IMR-90 (cell line): ENCODE results near the gene NUDT6. TPM values are rescaled to one million over a fixed set of nuclear protein-coding genes. Genes with fewer than 3 reads are reported as not detected.

Experiments used
- ATAC-seq: fragments of 200-7000 bp; cut with Tn5 transposase; 2 replicates; pipeline ENCODE4 v1.9.1; 2020; ENCODE audit warnings: low read depth, mild to moderate bottlenecking, moderate library complexity
- BruUV-seq: library from RNA; stranded (reverse); fragments of 400-500 nt; replicated peaks from 2 replicates; lab custom pipeline; 2021; lab: Mats Ljungman, UMichigan
- CTCF ChIA-PET: fragments of 300-600 bp; formaldehyde crosslinking; extraction: SDS; loops from one replicate; lab custom pipeline; 2021; ENCODE audit warnings: antibody characterized with exemption; lab: Yijun Ruan, JAX
- POLR2A ChIA-PET: fragments of 300-600 bp; sonication (Branson Sonifier 250); formaldehyde crosslinking; loops from one replicate; lab custom pipeline; 2022; ENCODE audit warnings: antibody characterized with exemption; ENCODE audit not compliant: unreplicated experiment; lab: Charles Lee
- DNase-seq: peaks from one replicate; pipeline ENCODE4 v3.0.0; 2013
- H2AFZ ChIP-seq: replicated peaks from 2 replicates; pipeline ENCODE3; 2013; ENCODE audit warnings: low read length, mild to moderate bottlenecking; ENCODE audit not compliant: poor library complexity
- H2AK5ac ChIP-seq: 2 replicates; pipeline ENCODE4 v1.6.1; 2013; ENCODE audit warnings: low read depth, low read length, inconsistent platforms
- H2AK9ac ChIP-seq: replicated peaks from 2 replicates; pipeline ENCODE3; 2013; ENCODE audit warnings: mild to moderate bottlenecking, low read depth, low read length, moderate library complexity; ENCODE audit not compliant: poor library complexity
- H2BK120ac ChIP-seq: 2 replicates; pipeline ENCODE4 v1.6.1; 2013; ENCODE audit warnings: low read depth, low read length, inconsistent platforms
- H2BK15ac ChIP-seq: 3 replicates; pipeline ENCODE4 v1.6.1; 2013; ENCODE audit warnings: low read depth, low read length, inconsistent platforms
- H2BK20ac ChIP-seq: 2 replicates; pipeline ENCODE4 v1.6.1; 2013; ENCODE audit warnings: low read depth, mild to moderate bottlenecking, inconsistent platforms, low read length, moderate library complexity
- H2BK5ac ChIP-seq: 2 replicates; pipeline ENCODE4 v1.6.1; 2013; ENCODE audit warnings: mild to moderate bottlenecking, low read depth, low read length, inconsistent platforms; ENCODE audit not compliant: poor library complexity, severe bottlenecking
- H3K14ac ChIP-seq: replicated peaks from 2 replicates; pipeline ENCODE4 v1.6.1; 2013; ENCODE audit warnings: low read depth, low read length, inconsistent platforms
- H3K18ac ChIP-seq: 2 replicates; pipeline ENCODE4 v1.6.1; 2013; ENCODE audit warnings: low read depth, low read length, control low read depth
- H3K23ac ChIP-seq: 2 replicates; pipeline ENCODE4 v1.6.1; 2013; ENCODE audit warnings: low read depth, low read length, inconsistent platforms
- H3K27ac ChIP-seq: 2 replicates; pipeline ENCODE4 v1.5.1; 2013; ENCODE audit warnings: mild to moderate bottlenecking, control low read depth, low read length; ENCODE audit not compliant: insufficient read depth
- H3K27me3 ChIP-seq: 2 replicates; pipeline ENCODE4 v1.6.1; 2013; ENCODE audit warnings: low read length; ENCODE audit not compliant: control insufficient read depth, insufficient read depth
- H3K36me3 ChIP-seq: 2 replicates; pipeline ENCODE4 v1.6.1; 2013; ENCODE audit warnings: low read length, mixed read lengths; ENCODE audit not compliant: control insufficient read depth, insufficient read depth
- H3K4ac ChIP-seq: 2 replicates; pipeline ENCODE4 v1.6.1; 2013; ENCODE audit warnings: low read depth, low read length, inconsistent platforms
- H3K4me1 ChIP-seq: 2 replicates; pipeline ENCODE4 v1.6.1; 2013; ENCODE audit warnings: low read length, mixed read lengths; ENCODE audit not compliant: control insufficient read depth, insufficient read depth
- H3K4me2 ChIP-seq: 2 replicates; pipeline ENCODE4 v1.6.1; 2013; ENCODE audit warnings: low read depth, mild to moderate bottlenecking, control low read depth, low read length, moderate library complexity
- H3K4me3 ChIP-seq: 2 replicates; pipeline ENCODE4 v1.5.1; 2013; ENCODE audit warnings: low read depth, mild to moderate bottlenecking, control low read depth, low read length, moderate library complexity; ENCODE audit not compliant: insufficient read depth
- H3K56ac ChIP-seq: 2 replicates; pipeline ENCODE4 v1.6.1; 2013; ENCODE audit warnings: low read length, inconsistent platforms; ENCODE audit not compliant: insufficient read depth; ENCODE audit errors: extremely low read depth
- H3K79me1 ChIP-seq, 2 experiments: 2 replicates each; pipeline ENCODE4 v1.6.1; 2013; ENCODE audit warnings: low read length in 2 of 2, inconsistent platforms in 1 of 2, low read depth in 1 of 2
- H3K9ac ChIP-seq: 2 replicates; pipeline ENCODE4 v1.6.1; 2013; ENCODE audit warnings: low read depth, low read length, control low read depth
- H3K9me1 ChIP-seq: 2 replicates; pipeline ENCODE4 v1.6.1; 2013; ENCODE audit warnings: low read length, inconsistent platforms; ENCODE audit not compliant: insufficient read depth
- H3K9me3 ChIP-seq: 2 replicates; pipeline ENCODE4 v1.6.1; 2013; ENCODE audit warnings: low read length; ENCODE audit not compliant: control insufficient read depth, insufficient read depth
- H4K20me1 ChIP-seq: 2 replicates; pipeline ENCODE4 v1.6.1; 2013; ENCODE audit warnings: low read length, inconsistent platforms; ENCODE audit not compliant: insufficient read depth
- H4K5ac ChIP-seq: 2 replicates; pipeline ENCODE4 v1.6.1; 2013; ENCODE audit warnings: mild to moderate bottlenecking, low read depth, low read length, control low read depth
- H4K8ac ChIP-seq, 2 experiments: 2 replicates each; pipeline ENCODE4 v1.6.1; 2013; ENCODE audit warnings: low read depth in 2 of 2, low read length in 2 of 2, control low read depth in 1 of 2, inconsistent platforms in 1 of 2
- H4K91ac ChIP-seq: 2 replicates; pipeline ENCODE4 v1.6.1; 2013; ENCODE audit warnings: low read depth, low read length, inconsistent platforms; ENCODE audit not compliant: insufficient read depth
- BHLHE40 ChIP-seq: fragments of 150-350 bp; IDR thresholded peaks from 2 replicates; pipeline ENCODE4 v1.6.1; 2016; ENCODE audit warnings: mild to moderate bottlenecking, low read depth, low read length
- CEBPB ChIP-seq: IDR thresholded peaks from 2 replicates; pipeline ENCODE4 v1.6.1; 2012; ENCODE audit warnings: low read depth, low read length, improper control_type of control experiment
- CHD1 ChIP-seq: IDR thresholded peaks from 2 replicates; pipeline ENCODE4 v1.6.1; 2012; ENCODE audit warnings: low read depth, low read length, improper control_type of control experiment
- CTCF ChIP-seq: conservative IDR thresholded peaks from 2 replicates; pipeline ENCODE4 v1.5.1; 2012; ENCODE audit warnings: mild to moderate bottlenecking, low read depth, low read length, improper control_type of control experiment
- ELK1 ChIP-seq: fragments of 150-350 bp; IDR thresholded peaks from 2 replicates; pipeline ENCODE4 v1.6.1; 2016; ENCODE audit warnings: low read depth, mild to moderate bottlenecking, low read length, moderate library complexity, borderline replicate concordance
- FOS ChIP-seq: fragments of 150-350 bp; IDR thresholded peaks from 2 replicates; pipeline ENCODE4 v1.6.1; 2016; ENCODE audit warnings: low read depth, low read length
- MAFK ChIP-seq: IDR thresholded peaks from 2 replicates; pipeline ENCODE4 v1.6.1; 2012; ENCODE audit warnings: low read depth, low read length, improper control_type of control experiment
- MAZ ChIP-seq: IDR thresholded peaks from 2 replicates; pipeline ENCODE4 v1.6.1; 2012; ENCODE audit warnings: low read depth, mild to moderate bottlenecking, low read length, improper control_type of control experiment, moderate library complexity, borderline replicate concordance
- MXI1 ChIP-seq: IDR thresholded peaks from 2 replicates; pipeline ENCODE4 v1.6.1; 2012; ENCODE audit warnings: low read depth, mild to moderate bottlenecking, low read length, moderate library complexity, borderline replicate concordance
- NFE2L2 ChIP-seq: fragments of 150-350 bp; IDR thresholded peaks from 2 replicates; pipeline ENCODE4 v1.6.1; 2016; ENCODE audit warnings: low read depth, mild to moderate bottlenecking, low read length
- POLR2A ChIP-seq: IDR thresholded peaks from 2 replicates; pipeline ENCODE4 v1.6.1; 2012; ENCODE audit warnings: mild to moderate bottlenecking, low read depth, low read length
- RAD21 ChIP-seq: IDR thresholded peaks from 2 replicates; pipeline ENCODE4 v1.6.1; 2012; ENCODE audit warnings: low read length, improper control_type of control experiment
- RCOR1 ChIP-seq: IDR thresholded peaks from 2 replicates; pipeline ENCODE4 v1.6.1; 2012; ENCODE audit warnings: mild to moderate bottlenecking, low read length, improper control_type of control experiment; ENCODE audit not compliant: insufficient replicate concordance
- RFX5 ChIP-seq: IDR thresholded peaks from 2 replicates; pipeline ENCODE4 v1.8.0; 2012; ENCODE audit warnings: low read depth, mild to moderate bottlenecking, low read length, moderate library complexity
- SMC3 ChIP-seq: fragments of 150-350 bp; IDR thresholded peaks from 2 replicates; pipeline ENCODE4 v1.6.1; 2016; ENCODE audit warnings: low read depth, mild to moderate bottlenecking, antibody characterized with exemption, low read length, moderate library complexity
- USF2 ChIP-seq: fragments of 150-350 bp; IDR thresholded peaks from 2 replicates; pipeline ENCODE4 v1.6.1; 2017; ENCODE audit warnings: mild to moderate bottlenecking, antibody characterized with exemption, low read length, low read depth
- dilution Hi-C: fragments of 300-500 bp; cut with HindIII; formaldehyde crosslinking; loops from one replicate; pipeline ENCODE4 v1.14.3; 2018; ENCODE audit warnings: low sequenced_read_pairs; ENCODE audit not compliant: unreplicated experiment
- in situ Hi-C: fragments of 300-500 bp; cut with MboI; formaldehyde crosslinking; loops from 3 replicates; pipeline ENCODE4 v1.14.3; 2019; ENCODE audit warnings: low sequenced_read_pairs, inconsistent platforms, mixed read lengths
- intact Hi-C: fragments of 100-400 bp; cut with micrococcal nuclease; formaldehyde crosslinking; loops from 2 replicates; pipeline ENCODE4 v1.10.0; 2022
- polyA plus RNA-seq, 3 experiments: library from polyadenylated mRNA; depleted of rRNA; stranded (reverse); fragments of >200 nt; gene quantifications; 2 replicates each; pipeline ENCODE4 v1.2.3, GENCODE V29; 2012; ENCODE audit warnings: low replicate concordance in 1 of 3
- total RNA-seq: library from RNA; depleted of rRNA; stranded (reverse); fragments of >200 nt; gene quantifications from 2 replicates; pipeline ENCODE4 v1.2.3, GENCODE V29; 2012

The NUDT6 gene
- total and polyA plus RNA-seq, 2 of the 4 experiments (the other 2 are of a cell fraction): 2.7 to 4.8 TPM

- DNase-seq (no peak), ATAC-seq (no peak)
- Histone ChIP-seq H3K14ac (no peak overlapping the region; the same call in 1 of the 2 replicates), H2BK15ac (peak overlapping the region; percentile 87; the same call in 1 of the 3 replicates), H3K9me3 (no peaks in the 10 kb centered on the region), H3K9ac (no peak overlapping the region), H2AK9ac (no peak overlapping the region), H4K20me1 (no peaks in the 10 kb centered on the region), H2BK5ac (no peak overlapping the region), H3K18ac (no peak overlapping the region), H3K4me2 (no peak overlapping the region), H3K27ac (no peak overlapping the region), H4K8ac (no peak overlapping the region), H3K4me3 (no peak overlapping the region), H2AK5ac (no peak overlapping the region), H4K91ac (0 out of 2 replicates have a peak overlapping the region, but pooled peaks have one; percentile 27), H4K5ac (no peak overlapping the region), H2BK20ac (no peak overlapping the region), H3K27me3 (no peaks in the 10 kb centered on the region), H2AFZ (no peak overlapping the region), H3K4ac (peak overlapping the region; percentile 19; the same call in 1 of the 2 replicates), H3K4me1 (peaks cover 9% of the 10 kb centered on the region), H3K56ac (no peak overlapping the region), H3K23ac (no peak overlapping the region), H3K79me1 (peaks cover 5 to 9% of the 10 kb centered on the region in 2 experiments; a peak in 3 of 4 replicates), H3K9me1 (peaks cover 8% of the 10 kb centered on the region), H2BK120ac (no peak overlapping the region), H3K36me3 (no peaks in the 10 kb centered on the region; the same call in 1 of the 2 replicates)
- no TSS peak for BruUV-seq
- in situ Hi-C loops (loop anchor here (25.0 kb wide), 1 partner anchor 592 kb away; no protein-coding TSS in a partner anchor), dilution Hi-C loops (loop anchor here (25.0 kb wide), 2 partner anchors 142 to 292 kb away; partner anchors contain the start of gene IL21), intact Hi-C loops (no loop called here)
- TF ChIP-seq POLR2A (no peak), BHLHE40 (no peak), RCOR1 (no peak), ELK1 (no peak), SMC3 (no peak), MXI1 (no peak), CHD1 (no peak), MAFK (no peak), CEBPB (no peak), NFE2L2 (no peak), FOS (no peak), MAZ (no peak), CTCF (no peak), USF2 (no peak), RAD21 (no peak), RFX5 (no peak)
- ChIA-PET CTCF (interaction anchor here (1.4 kb wide), 2 partner anchors 11 to 186 kb away, joined by 3 to 7 read pairs; no protein-coding TSS in a partner anchor), POLR2A (interaction anchor here (1.0 kb wide), 1 partner anchor 19 kb away, joined by 3 read pairs; the partner anchor contains the start of gene NUDT6)
Measured at GRCh38 chr4:122903766-122904288, 18.6 kb downstream of the NUDT6 start.
